Cerebellar cortex (tissue), 1 donor: ENCODE data around the gene ANGEL1.

ENCODE experiments used
- DNase-seq: peaks from one replicate; pipeline ENCODE4 v3.0.0-alpha.2; 2015; ENCODE audit warnings: low spot score

The ANGEL1 gene

GRCh38 chr14:76779221-76780057 is 33.2 kb downstream of the ANGEL1 start:
- no peak for DNase-seq

- DNase-seq, result no peak
These were observed 34.0 kb downstream of the ANGEL1 start for GRCh38 chr14:76778546-76779215.

DNA sequence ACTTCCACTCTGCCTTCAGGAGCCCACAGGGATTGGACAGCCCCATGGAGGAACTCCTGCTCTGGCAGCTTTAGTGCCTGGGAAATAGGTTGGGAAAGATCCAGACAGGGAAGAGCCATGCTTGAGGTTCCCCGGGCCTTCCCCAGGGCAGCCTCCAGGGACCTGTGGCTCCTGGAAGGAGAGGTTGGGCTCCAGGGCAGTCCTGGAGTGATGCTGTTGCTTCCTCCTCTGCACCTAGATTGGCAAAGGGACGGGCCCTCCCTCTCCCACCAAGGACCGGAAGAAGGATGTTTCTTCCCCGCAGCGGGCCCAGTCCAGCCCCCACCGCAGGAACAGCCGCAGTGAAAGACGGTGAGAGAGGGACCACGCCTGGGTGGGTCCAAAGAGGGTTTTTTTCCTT is 35.0 kb downstream of the ANGEL1 start:
- no peak for DNase-seq

DNA sequence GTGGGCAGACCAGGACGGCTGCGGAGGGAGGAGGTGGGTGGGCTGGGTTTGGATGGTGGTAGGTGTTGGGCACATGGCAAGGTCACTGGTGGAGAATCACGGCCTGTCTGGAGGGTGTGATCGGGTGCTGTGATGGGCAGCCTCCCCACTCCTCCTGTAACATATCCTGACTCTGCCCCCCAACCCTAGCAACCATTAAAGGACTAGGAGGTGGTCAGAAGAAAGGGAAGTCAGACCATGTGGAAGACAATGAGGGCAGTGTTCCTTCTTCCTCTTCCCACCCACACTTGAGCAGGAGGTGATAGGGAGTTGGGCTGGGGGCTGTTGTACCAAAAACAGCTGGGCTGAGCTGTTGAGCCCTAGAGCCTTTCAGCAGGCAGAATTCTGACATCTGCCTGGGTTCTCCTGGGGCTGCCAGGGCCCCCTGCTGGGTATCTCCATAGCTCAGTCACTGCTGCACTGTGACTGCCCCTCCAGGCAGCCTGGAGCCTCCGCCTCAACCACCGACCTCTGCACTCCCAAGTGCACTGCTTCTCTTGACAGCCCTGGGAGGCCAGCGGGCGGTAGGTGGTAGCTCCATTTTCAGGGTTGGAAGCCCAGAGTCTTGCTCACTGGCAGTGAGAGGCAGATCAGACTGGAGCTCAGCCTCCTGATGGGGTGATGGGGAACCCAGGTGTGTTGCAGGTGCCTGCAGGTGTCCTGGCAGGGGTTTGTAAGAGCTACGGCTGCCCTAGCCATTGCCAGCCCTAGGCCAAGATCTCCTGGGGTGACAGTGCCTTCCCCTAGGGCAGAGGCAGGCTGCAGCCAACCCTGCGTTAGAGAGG is 36.0 kb downstream of the ANGEL1 start:
- no peak for DNase-seq

- DNase-seq, result no peak
These were observed 36.8 kb downstream of the ANGEL1 start for GRCh38 chr14:76775695-76776427.

DNA sequence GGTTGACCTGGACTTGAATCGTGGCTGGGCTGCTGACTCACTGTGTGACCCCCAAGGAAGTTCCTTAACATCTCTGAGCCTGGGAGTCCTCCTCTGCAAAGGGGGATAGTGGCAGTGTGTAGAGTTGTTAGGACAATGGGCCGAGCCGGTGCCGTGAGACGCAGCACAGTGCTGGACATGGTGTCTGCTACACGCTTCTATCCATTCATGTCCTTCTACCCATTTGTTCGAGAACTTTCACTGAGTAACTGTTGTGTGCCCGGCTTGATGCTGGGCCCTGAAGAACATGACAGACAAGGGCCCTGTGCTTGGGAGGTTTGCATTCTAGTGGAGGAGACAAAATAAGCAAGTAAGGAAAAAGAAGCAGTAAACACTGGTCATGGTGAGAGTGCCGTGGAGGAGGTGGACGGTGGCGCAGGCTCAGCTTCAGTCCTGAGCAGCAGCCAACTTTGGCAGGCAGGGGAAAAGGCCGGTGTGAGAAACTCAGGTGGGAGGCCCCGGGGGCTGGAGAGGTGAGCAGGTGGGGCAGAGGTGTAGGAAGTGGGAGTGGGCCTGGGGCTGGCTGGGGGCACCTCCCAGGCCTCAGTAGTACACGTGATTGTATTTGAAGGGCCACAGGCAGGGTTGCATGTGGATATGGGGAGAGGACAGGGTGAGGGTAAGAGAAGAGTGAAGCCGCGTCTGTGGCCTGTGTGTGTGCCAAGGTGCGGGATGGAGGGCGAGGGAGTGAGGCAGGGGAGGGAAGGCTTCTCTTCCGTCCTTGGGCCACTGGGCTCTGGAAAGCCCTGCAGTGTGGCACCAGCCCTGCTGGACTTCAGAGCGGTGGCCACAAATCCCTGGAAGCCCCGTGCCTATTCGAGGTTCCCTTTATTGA is 37.6 kb downstream of the ANGEL1 start:
- no peak for DNase-seq

GRCh38 chr14:76773956-76774820 is 38.5 kb downstream of the ANGEL1 start:
- DNase-seq, result no peak

- DNase-seq, result no peak
These were observed 39.3 kb downstream of the ANGEL1 start for GRCh38 chr14:76773188-76773885.

- no peak for DNase-seq
These were observed 40.1 kb downstream of the ANGEL1 start for GRCh38 chr14:76772300-76773187.

- no peak for DNase-seq
These were observed 41.2 kb downstream of the ANGEL1 start for GRCh38 chr14:76771437-76771980.

GRCh38 chr14:76770521-76771436 is 41.9 kb downstream of the ANGEL1 start:
- DNase-seq, result no peak

GRCh38 chr14:76769636-76770292 is 42.9 kb downstream of the ANGEL1 start:
- DNase-seq, result no peak

- no peak for DNase-seq
These were observed 43.8 kb downstream of the ANGEL1 start for GRCh38 chr14:76768671-76769500.

- DNase-seq, result no peak
These were observed 44.7 kb downstream of the ANGEL1 start for GRCh38 chr14:76767681-76768656.
